DMS153 treated with DMSO at 0.1 percent for 48 hours (cell line): ENCODE results near the gene ZNF518B.
A peak's percentile ranks its signal among the peaks of the same experiment; 100 is the strongest.
"Not testable (repeated sequence)": the region's sequence is repeated elsewhere in the genome, so short reads cannot be mapped to it uniquely, and the experiment has no call there.

Experiments
- DNase-seq: peaks from one replicate; lab custom pipeline; 2025; ENCODE audit not compliant: unreplicated experiment; lab: John Stamatoyannopoulos, UW

Gene ZNF518B

DNA sequence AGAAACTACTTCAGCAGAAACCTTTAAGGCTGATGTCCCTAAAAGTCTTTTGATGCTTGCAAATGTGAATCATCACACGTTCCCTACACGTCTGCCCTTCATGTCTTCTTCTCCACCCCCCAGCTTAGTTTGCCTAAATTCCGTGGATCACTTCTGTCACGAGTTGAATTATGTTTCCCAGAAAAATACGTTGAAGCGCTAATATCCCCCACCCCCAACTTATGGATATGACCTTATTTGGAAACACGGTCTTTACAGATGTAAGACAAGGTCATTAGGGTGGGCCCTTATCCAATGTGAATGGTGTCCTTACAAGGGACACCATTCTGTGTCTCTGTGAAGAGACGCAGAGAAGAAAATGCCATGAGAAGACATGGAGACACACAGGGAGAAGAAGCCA is 2.1 kb upstream of the ZNF518B start:
- no peak for DNase-seq

DNA sequence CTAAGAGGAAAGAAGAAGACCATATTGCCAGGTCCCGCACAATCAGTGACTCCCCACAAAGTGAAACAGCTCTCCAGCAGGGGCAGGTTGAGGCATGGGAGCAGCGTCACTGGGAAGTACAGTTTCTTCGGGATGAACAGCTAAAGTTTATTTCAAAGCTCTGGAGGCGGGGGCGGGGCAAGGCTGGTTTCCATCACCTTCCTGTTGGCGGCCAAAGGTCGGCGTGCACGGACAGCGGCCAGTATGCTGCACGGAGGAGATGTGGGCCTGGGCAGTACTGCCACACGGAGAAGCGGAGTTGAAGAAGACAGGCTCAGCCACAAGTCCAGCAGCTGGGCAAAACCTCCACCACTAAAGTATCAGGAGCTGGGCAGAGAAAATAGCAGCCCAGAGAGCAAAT is 951 bp upstream of the ZNF518B start:
- DNase-seq: no peak

DNA sequence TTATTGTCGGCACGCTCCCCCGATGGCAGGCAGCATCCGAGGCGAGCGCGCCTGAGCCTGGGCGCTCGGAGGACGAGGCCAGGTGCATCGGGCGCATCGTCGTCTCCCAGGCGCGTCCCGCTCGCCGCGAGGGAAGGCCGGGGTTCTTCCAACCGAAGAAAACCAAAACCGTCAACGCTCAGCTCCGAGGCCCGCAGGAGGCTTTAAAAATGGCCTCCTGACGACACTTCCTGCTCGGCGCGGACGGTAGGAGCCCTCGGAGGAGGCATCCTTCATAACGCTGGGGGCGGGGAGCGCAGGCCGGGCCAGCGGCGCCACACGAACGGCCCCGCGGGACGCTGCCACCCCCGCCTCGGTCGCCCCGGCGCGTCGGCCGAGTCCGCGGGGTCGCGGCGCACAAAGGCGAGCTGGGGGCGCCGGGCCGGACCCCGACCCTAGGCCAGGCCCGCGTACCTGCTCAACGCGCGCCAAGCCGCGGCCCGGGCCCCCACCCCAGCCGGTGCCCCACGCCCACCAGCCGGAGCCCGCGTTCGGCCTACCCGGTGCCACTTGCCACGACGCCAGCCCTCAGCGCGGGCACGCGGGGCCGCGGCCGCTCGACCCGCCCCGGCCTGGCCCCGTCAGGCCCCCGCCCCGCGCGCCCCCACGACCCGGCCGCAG is 501 bp downstream of the ZNF518B start:
- DNase-seq: peak; percentile 10

DNA sequence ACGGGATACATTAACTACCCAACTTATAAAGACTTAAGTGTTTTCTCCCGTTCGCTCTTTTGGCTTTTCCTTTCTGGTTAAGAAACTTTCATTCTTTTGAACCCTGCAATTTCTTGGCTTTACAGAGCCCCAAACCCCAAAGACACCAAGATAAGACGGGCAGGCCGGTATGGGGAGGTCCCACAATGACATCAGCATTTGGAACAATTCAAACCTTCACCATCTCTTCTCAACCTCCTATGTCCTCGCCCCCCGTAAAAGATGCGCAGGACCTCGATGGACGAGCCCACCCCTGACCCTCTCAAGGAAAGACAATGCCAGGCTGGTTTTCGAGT is 999 bp downstream of the ZNF518B start:
- DNase-seq: no peak

DNA sequence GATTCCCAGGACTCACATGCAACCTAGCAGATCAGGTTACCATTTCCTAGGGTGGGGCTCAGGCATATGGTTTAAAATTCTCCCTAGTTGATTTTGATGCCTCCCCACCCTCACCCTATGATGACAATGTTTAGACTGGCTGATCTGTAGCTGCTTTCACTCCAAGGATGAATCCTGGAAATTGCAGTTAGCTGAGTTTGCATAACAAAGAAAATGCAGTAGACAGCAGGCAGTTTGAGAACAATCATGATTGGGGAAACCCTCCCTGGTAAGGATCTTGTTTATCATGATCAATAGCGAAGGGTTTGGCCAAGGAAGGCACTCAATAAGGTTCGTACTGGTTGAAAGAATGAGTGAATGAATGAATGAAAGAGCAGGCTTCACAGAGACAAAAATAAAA is 2.1 kb downstream of the ZNF518B start:
- no peak for DNase-seq

DNA sequence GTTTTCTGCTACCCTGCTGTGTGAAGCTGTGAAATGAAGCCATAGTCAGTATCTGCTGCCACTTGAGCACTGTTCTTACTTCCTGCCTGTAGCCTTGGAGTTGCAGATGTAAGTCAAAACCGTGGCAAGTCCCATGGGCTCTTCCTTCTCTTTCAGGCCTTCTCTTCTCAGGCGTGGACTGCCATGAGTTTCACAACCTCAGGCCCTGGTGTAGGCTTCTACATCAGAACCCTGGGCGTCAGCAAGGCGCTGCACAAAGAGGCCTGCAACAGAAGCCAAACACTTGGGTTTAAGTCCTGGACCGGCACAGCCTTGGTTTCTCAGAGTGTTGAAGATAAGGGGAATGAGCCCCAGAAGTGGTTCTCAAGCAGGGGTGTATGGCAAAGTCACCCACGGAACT is 2.5 kb downstream of the ZNF518B start:
- DNase-seq: no peak

DNA sequence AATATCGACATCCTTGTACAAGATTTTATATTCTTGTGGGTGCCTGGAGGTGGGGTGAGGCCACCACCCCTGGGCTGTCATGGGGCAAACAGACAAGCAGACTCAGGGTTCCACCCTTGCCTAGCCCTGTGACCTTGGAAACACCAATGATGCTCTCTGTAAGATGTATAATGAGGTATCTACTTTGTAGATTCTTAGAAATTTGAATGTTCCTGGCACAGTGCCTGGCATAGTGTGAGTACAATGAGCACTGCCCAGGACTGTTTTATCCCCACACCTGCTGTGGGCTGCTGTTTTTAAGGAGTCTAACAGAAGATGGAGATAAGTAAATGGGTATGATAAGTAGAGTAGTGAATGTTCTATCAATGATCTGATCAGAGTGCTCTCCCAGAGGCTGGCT is 3.1 kb downstream of the ZNF518B start:
- DNase-seq: no peak

DNA sequence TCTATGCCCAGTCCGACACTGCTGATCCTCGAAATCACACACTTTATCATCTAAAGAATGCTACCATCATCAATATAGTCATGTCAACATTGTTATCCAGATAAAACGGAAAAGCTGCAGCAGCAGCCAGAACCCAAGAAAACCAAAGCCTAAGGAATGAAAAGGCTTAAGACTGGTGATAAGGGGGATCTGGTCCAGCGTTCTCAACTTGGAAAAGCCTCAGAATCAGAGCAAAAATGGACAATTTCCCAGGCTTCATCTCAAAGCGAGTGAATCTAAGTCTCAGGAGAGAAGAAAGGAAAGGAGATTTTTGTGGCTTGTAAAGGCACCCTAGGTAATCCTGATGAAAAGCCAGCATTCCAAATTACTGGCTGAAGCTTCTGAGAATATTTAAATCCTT is 8.2 kb downstream of the ZNF518B start:
- DNase-seq: no peak

DNA sequence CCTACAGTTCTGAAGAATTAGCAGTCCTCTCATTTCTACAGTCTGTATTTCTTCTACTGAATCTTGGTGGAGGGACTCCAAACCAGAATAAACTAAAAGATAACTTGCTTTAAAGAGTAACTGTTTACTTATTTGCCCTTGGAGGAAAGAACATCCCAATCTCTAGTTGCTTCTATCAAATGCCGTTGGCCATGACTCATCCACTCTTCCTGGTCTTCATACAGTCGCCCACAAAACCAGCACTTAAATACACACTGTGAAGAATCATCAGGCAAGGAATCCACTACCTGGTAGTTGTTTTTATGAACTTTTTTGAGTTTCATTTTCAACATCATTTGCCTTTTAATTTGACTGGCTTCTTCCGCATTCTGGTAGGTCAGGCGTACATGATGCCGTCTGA is 14.2 kb downstream of the ZNF518B start:
- DNase-seq: no peak

DNA sequence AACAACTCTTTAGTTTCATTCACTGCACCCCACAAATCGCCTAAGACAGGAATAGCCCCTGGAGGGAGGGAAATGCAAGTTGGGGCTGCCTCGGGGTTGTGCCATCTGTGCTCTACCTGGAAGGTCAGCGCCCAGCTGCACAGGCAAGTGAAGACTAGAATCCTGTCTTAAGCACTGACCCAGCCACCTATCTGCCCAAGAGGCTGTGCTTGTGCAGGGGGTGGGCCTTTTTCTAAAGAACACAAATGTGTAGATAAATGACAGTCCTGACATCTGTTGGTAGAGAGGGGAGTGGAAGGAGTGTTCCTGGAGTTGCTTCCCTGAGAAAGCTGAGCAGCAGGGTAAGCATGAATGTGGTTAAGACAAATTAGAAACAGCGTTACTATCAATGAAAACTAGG is 15.7 kb downstream of the ZNF518B start:
- DNase-seq: no peak

DNA sequence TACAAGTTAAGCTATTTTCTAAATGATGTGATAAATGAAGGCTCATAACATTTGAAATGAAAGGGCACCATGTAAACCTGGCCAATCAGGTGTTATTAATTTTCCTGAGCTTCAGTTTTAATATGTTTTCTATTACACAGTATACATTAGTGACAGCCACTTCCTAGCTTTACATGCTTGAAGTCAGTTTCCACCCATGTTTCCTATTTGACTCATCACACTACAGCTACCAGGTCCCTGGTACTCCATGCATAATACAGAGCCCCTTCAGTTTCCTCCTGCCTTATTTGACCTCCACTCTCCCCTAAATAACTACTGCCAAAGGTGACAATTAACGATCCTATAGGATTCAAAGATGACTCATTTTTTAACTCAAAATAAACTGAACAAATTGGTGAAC is 18.3 kb downstream of the ZNF518B start:
- DNase-seq: no peak

DNA sequence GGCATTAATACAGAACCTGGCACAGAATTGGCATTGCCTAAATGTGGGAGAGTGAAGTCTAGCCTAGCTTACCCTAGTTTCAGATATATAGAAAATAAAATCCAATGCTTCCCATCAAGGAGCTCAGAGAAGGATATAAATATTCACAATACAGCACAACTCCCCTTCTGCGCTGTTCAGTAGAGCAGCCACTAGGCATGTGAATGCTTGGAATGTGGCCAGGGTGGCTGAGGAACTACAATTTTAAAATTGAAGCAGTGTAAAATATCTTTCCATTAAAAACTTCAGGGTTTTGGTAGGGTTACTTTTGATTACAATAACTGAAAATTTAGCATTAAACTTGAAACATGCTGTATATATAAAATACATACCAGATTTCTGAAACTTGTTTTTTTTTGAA is 19.5 kb downstream of the ZNF518B start:
- no peak for DNase-seq

DNA sequence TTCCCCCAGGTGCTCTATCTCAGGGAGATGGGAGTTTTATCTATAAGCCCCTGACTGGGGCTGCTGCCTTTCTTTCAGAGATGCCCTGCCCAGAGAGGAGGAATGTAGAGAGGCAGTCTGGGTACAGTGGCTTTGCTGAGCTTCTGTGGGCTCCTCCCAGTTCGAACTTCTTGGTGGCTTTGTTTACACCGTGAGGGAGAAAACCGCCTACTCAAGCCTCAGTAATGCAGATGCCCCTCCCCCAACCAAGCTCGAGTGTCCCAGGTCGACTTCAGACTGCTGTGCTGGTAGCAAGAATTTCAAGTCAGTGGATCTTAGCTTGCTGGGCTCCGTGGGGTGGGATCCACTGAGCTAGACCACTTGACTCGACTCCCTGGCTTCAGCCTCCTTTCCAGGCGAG is 29.5 kb downstream of the ZNF518B start:
- DNase-seq: not testable (repeated sequence)

DNA sequence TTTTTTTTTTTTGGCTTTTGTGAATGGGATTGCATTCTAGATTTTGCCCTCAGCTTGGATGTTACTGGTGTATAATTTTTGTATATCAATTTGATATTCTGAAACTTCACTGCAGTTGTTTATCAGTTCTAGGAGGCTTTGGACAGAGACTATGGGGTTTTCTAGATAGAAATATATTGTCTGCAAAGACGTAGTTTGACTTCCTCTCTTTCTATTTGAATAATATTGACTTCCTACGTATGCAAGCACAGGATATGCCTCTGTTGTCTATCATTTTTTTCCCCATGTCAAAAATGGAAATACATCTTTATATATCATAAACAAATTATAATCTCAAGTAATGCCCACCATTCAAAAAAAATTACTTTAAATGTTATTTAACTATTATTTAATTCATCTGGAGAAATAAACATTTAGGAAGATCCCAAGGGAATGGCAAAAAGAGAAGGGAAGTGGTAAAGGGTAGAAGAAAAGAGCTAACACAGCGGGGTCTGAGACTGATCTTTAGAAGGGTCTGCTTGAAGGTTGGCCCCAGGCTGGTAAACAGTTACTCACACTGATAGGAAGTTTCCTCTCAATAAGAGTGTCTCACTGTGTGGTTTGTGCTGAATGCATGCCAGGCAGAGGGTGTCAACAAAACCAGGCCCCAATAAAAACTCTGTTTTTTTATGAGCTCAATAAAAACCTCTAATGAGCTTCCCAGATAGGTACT is 35.7 kb downstream of the ZNF518B start:
- DNase-seq: peak; percentile 0

DNA sequence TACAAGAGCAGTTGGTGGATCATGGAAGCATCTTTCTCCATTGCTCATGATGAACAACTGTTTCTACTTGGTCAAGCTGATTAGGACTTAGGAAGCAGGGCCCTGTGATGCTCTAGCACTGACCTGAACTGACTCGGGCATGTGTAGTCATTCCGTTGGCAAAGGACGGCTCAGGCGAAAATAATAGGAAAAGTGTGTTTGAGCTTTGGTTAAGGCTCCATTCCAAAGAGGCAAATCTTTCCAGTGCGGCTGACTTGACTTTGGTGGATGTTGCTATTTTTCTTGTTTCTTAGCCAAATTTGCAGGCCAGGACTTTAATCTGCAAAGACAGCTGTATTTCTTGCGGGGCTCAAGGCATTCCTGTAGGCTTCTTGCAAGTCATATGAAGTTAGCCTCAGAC is 39.5 kb downstream of the ZNF518B start:
- DNase-seq: no peak

DNA sequence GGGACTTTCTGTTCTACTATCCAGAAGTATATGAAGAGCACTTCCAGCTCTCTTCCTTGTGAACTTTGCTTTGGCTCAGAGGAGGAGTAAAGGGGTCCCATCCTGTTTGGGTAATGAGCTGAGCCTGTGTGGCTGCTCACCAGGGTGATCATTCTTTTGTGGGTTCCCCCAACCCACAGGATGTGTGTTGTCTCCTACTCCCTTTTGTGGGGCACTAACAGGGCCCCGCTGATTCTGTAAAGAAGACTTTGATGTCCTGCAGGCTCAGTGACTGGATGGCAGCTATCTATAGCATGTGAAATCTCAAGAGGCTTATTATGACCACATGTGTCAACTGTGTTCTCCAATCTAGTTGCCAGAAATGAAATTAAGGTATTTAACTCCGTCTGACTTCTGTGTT is 40.8 kb downstream of the ZNF518B start:
- DNase-seq: no peak

DNA sequence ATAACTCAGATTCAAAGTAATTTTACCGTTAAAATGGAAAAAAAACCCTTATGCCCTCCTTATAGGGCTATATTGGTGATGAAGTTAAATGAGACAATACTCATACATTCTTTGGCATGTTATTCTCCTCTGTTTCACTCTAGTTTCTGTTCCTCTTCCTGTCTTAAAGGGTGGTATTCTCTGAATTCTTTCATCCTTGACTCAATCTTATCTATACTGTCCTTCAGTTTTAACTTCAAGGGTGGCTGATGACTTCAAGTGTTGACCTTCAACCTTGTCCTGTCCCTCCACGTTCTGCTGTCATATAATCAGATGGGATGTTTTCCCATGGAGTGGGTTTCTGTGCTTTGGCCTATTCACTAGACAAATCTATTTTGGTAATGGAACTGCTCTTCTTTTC is 44.0 kb downstream of the ZNF518B start:
- no peak for DNase-seq

DNA sequence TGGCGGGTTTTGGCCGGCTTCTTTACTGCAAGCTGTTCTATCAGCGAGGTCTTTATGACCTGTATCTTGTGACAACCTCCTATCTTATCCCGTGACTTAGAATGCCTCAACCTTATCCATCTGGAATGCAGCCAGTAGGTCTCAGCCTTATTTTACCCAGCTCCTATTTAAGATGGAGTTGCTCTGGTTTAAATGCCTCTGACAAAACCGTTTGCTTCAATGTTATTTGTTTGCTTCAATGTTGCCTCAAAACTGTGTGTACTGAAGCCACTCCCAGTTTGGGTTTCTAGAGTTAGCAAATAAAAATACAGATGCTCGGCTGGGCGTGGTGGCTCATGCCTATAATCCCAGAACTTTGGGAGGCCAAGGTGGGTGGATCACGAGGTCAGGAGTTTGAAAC is 51.6 kb downstream of the ZNF518B start:
- DNase-seq: no peak

DNA sequence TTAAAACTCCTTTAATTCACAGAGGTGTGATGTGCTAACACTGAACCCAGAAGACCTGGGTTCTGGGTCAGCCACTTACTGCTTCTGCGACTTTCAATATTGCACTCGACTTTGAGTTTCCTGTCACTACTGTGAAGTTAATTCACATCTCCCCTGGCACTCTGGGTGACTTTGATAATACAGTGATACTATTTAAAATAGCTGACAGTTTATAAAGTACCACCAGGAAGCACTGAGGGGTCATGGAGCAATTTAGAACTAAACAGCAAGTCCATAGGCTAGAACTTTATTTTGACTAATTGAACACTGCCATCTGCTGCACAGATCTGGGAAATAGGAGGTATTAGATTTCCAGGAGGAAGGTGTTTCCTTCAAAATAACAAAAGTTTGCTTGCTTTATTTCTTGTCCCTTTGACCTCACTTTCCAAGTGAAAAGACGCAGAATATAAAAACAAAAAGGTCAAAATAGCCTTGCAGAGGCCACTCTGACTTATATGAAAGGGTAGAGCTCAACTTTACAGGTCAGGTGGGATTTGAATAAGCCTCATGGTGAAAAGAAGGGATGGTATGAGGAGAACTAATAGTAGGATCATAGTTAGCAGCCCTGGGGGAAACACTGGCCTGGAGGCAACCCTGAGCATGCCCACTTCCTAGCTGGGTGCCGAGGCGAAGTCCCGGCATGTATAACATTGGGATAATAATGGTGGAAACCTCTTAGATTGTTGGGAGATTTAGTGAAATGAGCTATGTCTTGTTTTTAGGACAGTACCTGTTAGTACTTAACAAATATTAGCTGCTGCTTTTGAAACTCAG is 53.4 kb downstream of the ZNF518B start:
- peak; percentile 14 for DNase-seq

DNA sequence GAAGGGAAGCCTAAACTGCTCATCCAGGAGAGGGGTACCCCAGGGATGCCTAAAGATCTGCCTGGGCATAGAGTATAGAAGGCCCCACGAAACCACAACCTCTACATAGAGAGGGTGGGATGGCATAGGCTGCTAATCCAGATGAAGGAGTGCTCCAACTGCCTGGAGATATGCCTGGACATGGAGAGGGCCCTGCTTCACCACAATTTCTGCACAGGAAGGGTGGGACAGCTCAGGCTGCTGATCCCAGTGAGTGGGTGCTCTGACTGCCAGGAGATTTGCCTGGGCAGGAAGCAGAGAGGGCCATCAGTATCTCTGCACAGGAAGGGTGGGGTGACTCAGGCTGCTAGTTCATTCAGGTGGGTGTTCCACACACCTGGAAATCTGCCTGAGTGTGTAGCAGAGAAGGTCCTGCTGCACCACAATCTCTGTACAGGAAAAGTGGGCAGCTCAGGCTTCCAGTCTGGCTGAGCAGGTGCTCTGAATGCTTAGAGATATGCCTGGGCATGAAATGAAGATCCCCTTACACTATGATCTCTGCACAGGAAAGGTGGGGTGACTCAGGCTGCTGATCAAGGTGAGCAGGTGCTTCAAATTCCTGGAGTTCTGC is 61.1 kb downstream of the ZNF518B start:
- no peak for DNase-seq
